ENCODE data around the gene ZNF516. TPM values are rescaled to one million over a fixed set of nuclear protein-coding genes. Genes with fewer than 3 reads are reported as not detected.

The ZNF516 gene
- total and polyA plus RNA-seq, 10 of the 15 experiments (the other 5 are each of a cell fraction or from before 2014, with no cell fraction given): 2.0 to 32.0 (median 8.3) TPM

- TF ChIP-seq CUX1 (IDR thresholded peaks at IDR 0.05; ENCODE audit: insufficient replicate concordance, low read depth, low read length): peak; percentile 21
- TF ChIP-seq ZSCAN29 (IDR thresholded peaks at IDR 0.05): no peak
- no peak for TF ChIP-seq MEF2B (IDR thresholded peaks at IDR 0.05; ENCODE audit: partially characterized antibody, poor library complexity, severe bottlenecking)
- peak; percentile 100 for TF ChIP-seq TCF7 (IDR thresholded peaks at IDR 0.05; ENCODE audit: borderline replicate concordance)
- no peak for TF ChIP-seq USF1 (IDR thresholded peaks at IDR 0.05; ENCODE audit: borderline replicate concordance, extremely low read length, insufficient read depth, low read depth, low read length)
- TF ChIP-seq PML (IDR thresholded peaks at IDR 0.05; ENCODE audit: low read length): peak; percentile 54; the same call in 1 of the 2 replicates
- TF ChIP-seq IKZF2 (IDR thresholded peaks at IDR 0.05): peak; percentile 63 to 84
- 0 out of 2 replicates have a peak, but pooled peaks have one; percentile 68 for TF ChIP-seq ZBED1 (IDR thresholded peaks at IDR 0.05; ENCODE audit: borderline replicate concordance)
- TF ChIP-seq NFIC (IDR thresholded peaks at IDR 0.05; ENCODE audit: low read depth, low read length): peak; percentile 96
- 0 out of 2 replicates have a peak, but pooled peaks have one; percentile 34 for TF ChIP-seq IKZF1 (conservative IDR thresholded peaks at IDR 0.05)
- TF ChIP-seq EED (IDR thresholded peaks at IDR 0.05; ENCODE audit: low read depth): peak; percentile 93
- TF ChIP-seq HDGF (IDR thresholded peaks at IDR 0.05): no peak
- TF ChIP-seq JUNB (IDR thresholded peaks at IDR 0.05): peak; percentile 98
- peak; percentile 73 for TF ChIP-seq SKIL (IDR thresholded peaks at IDR 0.05; ENCODE audit: low read depth, poor library complexity, severe bottlenecking)
- TF ChIP-seq RUNX3 (IDR thresholded peaks at IDR 0.05; ENCODE audit: low read length): peak; percentile 99
- TF ChIP-seq JUND (IDR thresholded peaks at IDR 0.05; ENCODE audit: low read depth, low read length): no peak
- 0 out of 2 replicates have a peak, but pooled peaks have one; percentile 19 for TF ChIP-seq TCF12 (IDR thresholded peaks at IDR 0.05; ENCODE audit: low read depth, low read length)
- TF ChIP-seq FOXM1 (IDR thresholded peaks at IDR 0.05; ENCODE audit: low read depth, low read length): peak; percentile 83
- TF ChIP-seq YBX1 (IDR thresholded peaks at IDR 0.05): no peak
- no peak; a peak in 1 of 4 replicates for TF ChIP-seq BHLHE40 (IDR thresholded peaks at IDR 0.05; ENCODE audit: borderline replicate concordance in 1 of 2, low read depth in 2 of 2, low read length in 1 of 2)
- peak; percentile 36; the same call in 1 of the 2 replicates for TF ChIP-seq PAX5 (IDR thresholded peaks at IDR 0.05; ENCODE audit: borderline replicate concordance, low read depth, low read length)
These were observed 120.4 kb downstream of the ZNF516 start (continued) for GRCh38 chr18:76374330-76375281.

Data from GM12878 (cell line).